ENCODE results near the gene JUN. TPM values are rescaled to one million over a fixed set of nuclear protein-coding genes. Genes with fewer than 3 reads are reported as not detected.

Gene JUN
- total and polyA plus RNA-seq, 9 donors = 50.7 to 740 (median 155) TPM

DNA sequence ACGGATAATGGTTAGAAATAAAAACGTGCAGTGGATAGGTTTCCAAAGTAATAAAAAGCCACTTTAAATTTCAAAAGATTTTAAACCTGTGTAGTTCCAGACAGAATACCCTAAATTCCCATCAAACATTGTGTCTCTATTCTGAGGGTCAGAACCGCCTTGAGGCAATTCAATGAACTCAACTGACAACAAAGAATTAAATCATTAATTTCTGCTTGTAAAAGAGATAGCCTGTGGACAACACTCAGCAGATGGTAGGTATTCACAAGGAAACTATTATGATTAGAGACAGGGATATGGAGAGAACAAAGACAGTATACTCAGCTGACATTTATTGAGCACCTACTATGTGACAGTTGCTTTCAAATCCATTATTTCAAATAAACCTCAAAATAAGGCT, 35.1 kb upstream of the JUN start:
- WGBS, 3 donors = 58 to 68% (median 62%) methylated on average over 3 of the region's 3 CpGs
- no peak overlapping the region for H3K27ac ChIP-seq

GRCh38 chr1:58818075-58818474, 34.2 kb upstream of the JUN start:
- TF ChIP-seq POLR2A (IDR thresholded peaks at IDR 0.05) = no peak
- TF ChIP-seq, protein P1, sequence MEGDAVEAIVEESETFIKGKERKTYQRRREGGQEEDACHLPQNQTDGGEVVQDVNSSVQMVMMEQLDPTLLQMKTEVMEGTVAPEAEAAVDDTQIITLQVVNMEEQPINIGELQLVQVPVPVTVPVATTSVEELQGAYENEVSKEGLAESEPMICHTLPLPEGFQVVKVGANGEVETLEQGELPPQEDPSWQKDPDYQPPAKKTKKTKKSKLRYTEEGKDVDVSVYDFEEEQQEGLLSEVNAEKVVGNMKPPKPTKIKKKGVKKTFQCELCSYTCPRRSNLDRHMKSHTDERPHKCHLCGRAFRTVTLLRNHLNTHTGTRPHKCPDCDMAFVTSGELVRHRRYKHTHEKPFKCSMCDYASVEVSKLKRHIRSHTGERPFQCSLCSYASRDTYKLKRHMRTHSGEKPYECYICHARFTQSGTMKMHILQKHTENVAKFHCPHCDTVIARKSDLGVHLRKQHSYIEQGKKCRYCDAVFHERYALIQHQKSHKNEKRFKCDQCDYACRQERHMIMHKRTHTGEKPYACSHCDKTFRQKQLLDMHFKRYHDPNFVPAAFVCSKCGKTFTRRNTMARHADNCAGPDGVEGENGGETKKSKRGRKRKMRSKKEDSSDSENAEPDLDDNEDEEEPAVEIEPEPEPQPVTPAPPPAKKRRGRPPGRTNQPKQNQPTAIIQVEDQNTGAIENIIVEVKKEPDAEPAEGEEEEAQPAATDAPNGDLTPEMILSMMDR (IDR thresholded peaks at IDR 0.05) = no peak
- TF ChIP-seq EP300 (IDR thresholded peaks at IDR 0.05) = no peak
- intact Hi-C loops (cut with DNase I) = loop anchor here in 2 of 4 donors (10.0 kb wide), 2 partner anchors 67 to 197 kb away; no protein-coding TSS in a partner anchor
- WGBS, 3 donors = 83 to 93% (median 85%) methylated on average over 2 of the region's 2 CpGs

More for the DNA sequence above, 35.1 kb upstream of the JUN start:
- intact Hi-C loops (cut with DNase I) = loop anchor here in 2 of 4 donors (10.0 kb wide), 2 partner anchors 66 to 196 kb away; no protein-coding TSS in a partner anchor
- Histone ChIP-seq H3K27me3 (no peaks in the 10 kb centered on the region), H3K4me1 (ENCODE audit: insufficient read depth) (peaks cover 8% of the 10 kb centered on the region), H3K9me3 (no peaks in the 10 kb centered on the region), H3K36me3 (no peaks in the 10 kb centered on the region), H3K4me3 (no peak overlapping the region)
- no peak for TF ChIP-seq POLR2A (IDR thresholded peaks at IDR 0.05)
- no peak for TF ChIP-seq EP300 (IDR thresholded peaks at IDR 0.05)
- TF ChIP-seq, protein P1 (IDR thresholded peaks at IDR 0.05) = no peak
- DNase-seq = no peak

DNA sequence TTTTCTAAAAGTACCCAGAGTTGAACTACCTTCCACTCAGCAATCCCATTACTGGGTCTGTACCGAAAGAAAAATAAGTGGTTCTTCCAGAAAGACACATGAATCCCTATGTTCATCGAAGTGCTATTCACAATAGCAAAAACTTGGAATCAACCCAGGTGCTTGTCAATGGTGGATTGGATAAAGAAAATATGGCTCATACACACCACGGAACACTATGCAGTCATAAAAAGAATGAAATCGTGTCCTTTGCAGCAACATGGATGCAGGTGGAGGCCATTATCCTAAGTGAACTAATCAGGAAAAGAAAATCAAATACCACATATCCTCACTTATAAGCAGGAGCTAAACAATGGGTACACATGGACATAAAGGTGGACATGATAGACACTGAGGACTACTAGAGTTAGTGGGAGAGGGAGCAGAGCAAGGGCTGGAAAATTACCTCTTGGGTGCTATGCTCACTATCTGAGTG, 32.9 kb upstream of the JUN start:
- DNase-seq = no peak
- peaks cover 8% of the 10 kb centered on the region for H3K4me1 ChIP-seq (ENCODE audit: insufficient read depth)
- TF ChIP-seq EP300 (IDR thresholded peaks at IDR 0.05) = no peak
- TF ChIP-seq POLR2A (IDR thresholded peaks at IDR 0.05) = no peak
- TF ChIP-seq, protein P1 (IDR thresholded peaks at IDR 0.05) = no peak
- peak overlapping the region in 1 of 2 donors; percentile 79 for H3K27ac ChIP-seq
- peak overlapping the region; percentile 68 for H3K4me3 ChIP-seq
- no peaks in the 10 kb centered on the region for H3K27me3 ChIP-seq
- WGBS, 3 donors = 16 to 18% (median 16%) methylated on average over 4 of the region's 4 CpGs
- no peaks in the 10 kb centered on the region for H3K9me3 ChIP-seq
- no peaks in the 10 kb centered on the region for H3K36me3 ChIP-seq
- intact Hi-C loops (cut with DNase I) = loop anchor here in 2 of 4 donors (10.0 kb wide), 2 partner anchors 68 to 198 kb away; no protein-coding TSS in a partner anchor

More at GRCh38 chr1:58818075-58818474, 34.2 kb upstream of the JUN start:
- no peak for DNase-seq
- no peaks in the 10 kb centered on the region for H3K27me3 ChIP-seq
- H3K9me3 ChIP-seq = no peaks in the 10 kb centered on the region
- H3K27ac ChIP-seq = no peak overlapping the region
- H3K36me3 ChIP-seq = no peaks in the 10 kb centered on the region
- H3K4me1 ChIP-seq (ENCODE audit: insufficient read depth) = peaks cover 8% of the 10 kb centered on the region
- H3K4me3 ChIP-seq = no peak overlapping the region

- DNase-seq = peak; percentile 89 to 94 (median 90)
- TF ChIP-seq POLR2A (IDR thresholded peaks at IDR 0.05) = peak; percentile 16
- TF ChIP-seq, protein P1 (IDR thresholded peaks at IDR 0.05) = no peak
- Histone ChIP-seq H3K27me3 (no peaks in the 10 kb centered on the region), H3K36me3 (no peaks in the 10 kb centered on the region), H3K4me1 (ENCODE audit: insufficient read depth) (peaks cover 8% of the 10 kb centered on the region), H3K4me3 (peak overlapping the region; percentile 68), H3K27ac (peak overlapping the region; percentile 71 to 79), H3K9me3 (no peaks in the 10 kb centered on the region)
- 0 to 1% (median 1%) methylated on average over 39 to 49 of the region's 49 CpGs for WGBS, 3 donors
- intact Hi-C loops (cut with DNase I) = loop anchor here in 2 of 4 donors (10.0 kb wide), 2 partner anchors 69 to 199 kb away; no protein-coding TSS in a partner anchor
Measured at GRCh38 chr1:58816072-58816746, 32.4 kb upstream of the JUN start.
